ENCODE measurements around the gene KRTAP1-3. TPM values are rescaled to one million over a fixed set of nuclear protein-coding genes. Genes with fewer than 3 reads are reported as not detected.

Gene KRTAP1-3
- total RNA-seq, 1 donor from 2014 or later = not detected

GRCh38 chr17:41013181-41013580 is 21.5 kb downstream of the KRTAP1-3 start:
- Mint-ChIP-seq H3K27ac (ENCODE audit: unreplicated experiment) (no peak overlapping the region), H3K4me3 (ENCODE audit: unreplicated experiment) (no peak overlapping the region), H3K36me3 (ENCODE audit: low read depth) (no peaks in the 10 kb centered on the region), H3K9me3 (ENCODE audit: low read depth) (no peaks in the 10 kb centered on the region), H3K4me1 (ENCODE audit: low read depth) (peaks cover 4% of the 10 kb centered on the region), H3K27me3 (ENCODE audit: low read depth) (no peaks in the 10 kb centered on the region)
- TF ChIP-seq CTCF (IDR thresholded peaks at IDR 0.05) = no peak
- DNase-seq (ENCODE audit: low spot score) = no peak

- Mint-ChIP-seq H3K27ac (ENCODE audit: unreplicated experiment) (no peak overlapping the region), H3K4me1 (ENCODE audit: low read depth) (peaks cover 4% of the 10 kb centered on the region), H3K4me3 (ENCODE audit: unreplicated experiment) (no peak overlapping the region), H3K27me3 (ENCODE audit: low read depth) (no peaks in the 10 kb centered on the region), H3K9me3 (ENCODE audit: low read depth) (no peaks in the 10 kb centered on the region), H3K36me3 (ENCODE audit: low read depth) (no peaks in the 10 kb centered on the region)
- no peak for TF ChIP-seq CTCF (IDR thresholded peaks at IDR 0.05)
- DNase-seq (ENCODE audit: low spot score) = no peak
These were observed 22.2 kb downstream of the KRTAP1-3 start for GRCh38 chr17:41012326-41013120.

GRCh38 chr17:41010441-41010840 is 24.2 kb downstream of the KRTAP1-3 start:
- TF ChIP-seq CTCF (IDR thresholded peaks at IDR 0.05) = no peak
- H3K4me1 Mint-ChIP-seq (ENCODE audit: low read depth) = peaks cover 4% of the 10 kb centered on the region
- H3K4me3 Mint-ChIP-seq (ENCODE audit: unreplicated experiment) = no peak overlapping the region
- no peaks in the 10 kb centered on the region for H3K9me3 Mint-ChIP-seq (ENCODE audit: low read depth)
- no peak for DNase-seq (ENCODE audit: low spot score)
- no peaks in the 10 kb centered on the region for H3K36me3 Mint-ChIP-seq (ENCODE audit: low read depth)
- no peaks in the 10 kb centered on the region for H3K27me3 Mint-ChIP-seq (ENCODE audit: low read depth)
- no peak overlapping the region for H3K27ac Mint-ChIP-seq (ENCODE audit: unreplicated experiment)

GRCh38 chr17:41009936-41010335 is 24.7 kb downstream of the KRTAP1-3 start:
- H3K36me3 Mint-ChIP-seq (ENCODE audit: low read depth) = no peaks in the 10 kb centered on the region
- H3K4me3 Mint-ChIP-seq (ENCODE audit: unreplicated experiment) = no peak overlapping the region
- H3K27me3 Mint-ChIP-seq (ENCODE audit: low read depth) = no peaks in the 10 kb centered on the region
- TF ChIP-seq CTCF (IDR thresholded peaks at IDR 0.05) = no peak
- no peak for DNase-seq (ENCODE audit: low spot score)
- H3K9me3 Mint-ChIP-seq (ENCODE audit: low read depth) = no peaks in the 10 kb centered on the region
- no peak overlapping the region for H3K27ac Mint-ChIP-seq (ENCODE audit: unreplicated experiment)
- peaks cover 4% of the 10 kb centered on the region for H3K4me1 Mint-ChIP-seq (ENCODE audit: low read depth)

- H3K36me3 Mint-ChIP-seq (ENCODE audit: low read depth) = no peaks in the 10 kb centered on the region
- H3K27ac Mint-ChIP-seq (ENCODE audit: unreplicated experiment) = no peak overlapping the region
- no peaks in the 10 kb centered on the region for H3K9me3 Mint-ChIP-seq (ENCODE audit: low read depth)
These were observed 25.3 kb downstream of the KRTAP1-3 start for GRCh38 chr17:41009301-41009760.

More at GRCh38 chr17:41009301-41009760, 25.3 kb downstream of the KRTAP1-3 start:
- TF ChIP-seq CTCF (IDR thresholded peaks at IDR 0.05) = no peak
- H3K4me1 Mint-ChIP-seq (ENCODE audit: low read depth) = peaks cover 4% of the 10 kb centered on the region
- peaks cover 2% of the 10 kb centered on the region for H3K27me3 Mint-ChIP-seq (ENCODE audit: low read depth)
- DNase-seq (ENCODE audit: low spot score) = no peak
- no peak overlapping the region for H3K4me3 Mint-ChIP-seq (ENCODE audit: unreplicated experiment)

Data from chondrocyte (in vitro differentiated cells).